H9 (cell line): ENCODE measurements around the gene FBXO21. TPM values are rescaled to one million over a fixed set of nuclear protein-coding genes. Genes with fewer than 3 reads are reported as not detected.
"Not testable (repeated sequence)": the region's sequence is repeated elsewhere in the genome, so short reads cannot be mapped to it uniquely, and the experiment has no call there.

Source experiments
- DNase-seq: peaks from one replicate; pipeline ENCODE4 v3.0.0-alpha.2; 2017
- H2AFZ ChIP-seq: one replicate; pipeline ENCODE4 v1.6.1; 2013; ENCODE audit warnings: mild to moderate bottlenecking, low read length, control low read depth, moderate library complexity
- H2AK5ac ChIP-seq: 2 replicates; pipeline ENCODE4 v1.6.1; 2013; ENCODE audit warnings: low read length, control low read depth, mixed read lengths; ENCODE audit not compliant: insufficient read length
- H2BK120ac ChIP-seq: one replicate; pipeline ENCODE4 v1.6.1; 2013; ENCODE audit warnings: low read depth, mild to moderate bottlenecking, low read length, control low read depth, inconsistent platforms; ENCODE audit not compliant: poor library complexity, severe bottlenecking
- H2BK12ac ChIP-seq: 2 replicates; pipeline ENCODE4 v1.6.1; 2013; ENCODE audit warnings: low read length, control low read depth, mixed read lengths, low read depth; ENCODE audit not compliant: insufficient read length
- H2BK15ac ChIP-seq: 2 replicates; pipeline ENCODE4 v1.6.1; 2013; ENCODE audit warnings: low read depth, low read length, control low read depth
- H2BK20ac ChIP-seq: one replicate; pipeline ENCODE4 v1.6.1; 2013; ENCODE audit warnings: low read depth, mild to moderate bottlenecking, low read length, control low read depth, inconsistent platforms; ENCODE audit not compliant: poor library complexity, severe bottlenecking
- H2BK5ac ChIP-seq: 2 replicates; pipeline ENCODE4 v1.6.1; 2013; ENCODE audit warnings: low read length, control low read depth, mixed read lengths; ENCODE audit not compliant: insufficient read length
- H3K14ac ChIP-seq: 2 replicates; pipeline ENCODE4 v1.6.1; 2013; ENCODE audit warnings: low read length, control low read depth; ENCODE audit not compliant: insufficient read depth
- H3K18ac ChIP-seq: 2 replicates; pipeline ENCODE4 v1.6.1; 2013; ENCODE audit warnings: low read depth, mild to moderate bottlenecking, mixed read lengths, low read length, control low read depth; ENCODE audit not compliant: insufficient read length
- H3K23ac ChIP-seq: 2 replicates; pipeline ENCODE4 v1.6.1; 2013; ENCODE audit warnings: low read length, control low read depth, mixed read lengths, low read depth; ENCODE audit not compliant: insufficient read length
- H3K23me2 ChIP-seq: 2 replicates; pipeline ENCODE4 v1.6.1; 2013; ENCODE audit warnings: low read depth, mild to moderate bottlenecking, mixed read lengths, low read length, control low read depth; ENCODE audit not compliant: insufficient read length, poor library complexity, severe bottlenecking
- H3K27ac ChIP-seq: 2 replicates; pipeline ENCODE4 v1.5.1; 2013; ENCODE audit warnings: low read length, control low read depth, mixed read lengths, low read depth; ENCODE audit not compliant: insufficient read length
- H3K27me3 ChIP-seq: 2 replicates; pipeline ENCODE4 v1.6.1; 2013; ENCODE audit warnings: low read length, control low read depth, inconsistent platforms; ENCODE audit not compliant: insufficient read depth
- H3K4ac ChIP-seq: 2 replicates; pipeline ENCODE4 v1.6.1; 2013; ENCODE audit warnings: low read depth, mild to moderate bottlenecking, control low read depth, inconsistent platforms, low read length, moderate library complexity
- H3K4me1 ChIP-seq: 2 replicates; pipeline ENCODE4 v1.6.1; 2013; ENCODE audit warnings: low read length, control low read depth, inconsistent platforms; ENCODE audit not compliant: insufficient read depth
- H3K4me2 ChIP-seq: 2 replicates; pipeline ENCODE4 v1.6.1; 2013; ENCODE audit warnings: low read length, control low read depth, mixed read lengths; ENCODE audit not compliant: insufficient read length, insufficient read depth
- H3K56ac ChIP-seq: 2 replicates; pipeline ENCODE4 v1.6.1; 2013; ENCODE audit warnings: low read depth, mild to moderate bottlenecking, mixed read lengths, low read length, control low read depth; ENCODE audit not compliant: insufficient read length
- H3K79me1 ChIP-seq: 2 replicates; pipeline ENCODE4 v1.6.1; 2013; ENCODE audit warnings: low read depth, mild to moderate bottlenecking, moderate library complexity, low read length, control low read depth, inconsistent platforms; ENCODE audit not compliant: insufficient read depth, poor library complexity, severe bottlenecking
- H3K79me2 ChIP-seq: 2 replicates; pipeline ENCODE4 v1.6.1; 2013; ENCODE audit warnings: low read length, control low read depth, inconsistent platforms; ENCODE audit not compliant: insufficient read depth
- H3K9ac ChIP-seq: 2 replicates; pipeline ENCODE4 v1.6.1; 2013; ENCODE audit warnings: low read length, control low read depth, mixed read lengths; ENCODE audit not compliant: insufficient read length; ENCODE audit errors: extremely low read depth
- H3K9me3 ChIP-seq: one replicate; pipeline ENCODE4 v1.6.1; 2013; ENCODE audit warnings: low read depth, low read length, inconsistent platforms; ENCODE audit not compliant: control insufficient read depth
- H3T11ph ChIP-seq: one replicate; pipeline ENCODE4 v1.6.1; 2013; ENCODE audit warnings: mild to moderate bottlenecking, low read length, control low read depth, inconsistent platforms
- H4K20me1 ChIP-seq: one replicate; pipeline ENCODE4 v1.6.1; 2013; ENCODE audit not compliant: control insufficient read depth, insufficient read length, insufficient read depth
- H4K5ac ChIP-seq: 2 replicates; pipeline ENCODE4 v1.6.1; 2013; ENCODE audit warnings: low read depth, mild to moderate bottlenecking, mixed read lengths, low read length, control low read depth; ENCODE audit not compliant: insufficient read length
- H4K8ac ChIP-seq: replicated peaks from 2 replicates; pipeline ENCODE4 v1.6.1; 2013; ENCODE audit warnings: low read length, control low read depth, mixed read lengths, low read depth; ENCODE audit not compliant: insufficient read length
- H4K91ac ChIP-seq: 2 replicates; pipeline ENCODE4 v1.6.1; 2013; ENCODE audit warnings: low read depth, mild to moderate bottlenecking, moderate library complexity, mixed read lengths, low read length, control low read depth; ENCODE audit not compliant: insufficient read length
- H3K27ac Mint-ChIP-seq, 3 experiments: 2 replicates in 2 of 3; 3 replicates in 1 of 3; pipeline ENCODE4 v1.8.0; 2020 to 2021; ENCODE audit warnings: mixed read lengths in 3 of 3, mild to moderate bottlenecking in 1 of 3, moderate library complexity in 1 of 3
- H3K27me3 Mint-ChIP-seq: 2 replicates; pipeline ENCODE4 v1.8.0; 2021; ENCODE audit warnings: low read depth, mild to moderate bottlenecking, moderate library complexity, mixed read lengths
- H3K36me3 Mint-ChIP-seq, 3 experiments: 2 replicates in 2 of 3; 3 replicates in 1 of 3; pipeline ENCODE4 v1.8.0; 2020 to 2021; ENCODE audit warnings: low read depth in 3 of 3, mixed read lengths in 3 of 3; ENCODE audit not compliant: insufficient read depth in 1 of 3
- H3K4me1 Mint-ChIP-seq, 2 experiments: 2 replicates each; pipeline ENCODE4 v1.8.0; 2020; ENCODE audit warnings: mixed read lengths in 2 of 2
- H3K4me3 Mint-ChIP-seq, 2 experiments: 2 replicates in 1 of 2; 3 replicates in 1 of 2; pipeline ENCODE4 v1.8.0; 2020 to 2021; ENCODE audit warnings: mild to moderate bottlenecking in 2 of 2, mixed read lengths in 2 of 2, moderate library complexity in 1 of 2
- H3K9me3 Mint-ChIP-seq, 2 experiments: 2 replicates in 1 of 2; 3 replicates in 1 of 2; pipeline ENCODE4 v1.8.0; 2020; ENCODE audit warnings: mild to moderate bottlenecking in 2 of 2, mixed read lengths in 2 of 2, moderate library complexity in 1 of 2
- WGBS: extraction: QIAGEN DNeasy Blood & Tissue Kit; methylation state at CpG from one replicate; pipeline ENCODE4 v1.1.7; 2013; ENCODE audit warnings: missing lambda C conversion rate, low lambda C conversion rate, mixed read lengths; ENCODE audit not compliant: insufficient read length; ENCODE audit errors: extremely low coverage; 5-methylcytosine and 5-hydroxymethylcytosine counted together
- total RNA-seq: library from RNA; stranded (reverse); gene quantifications from 2 replicates; pipeline ENCODE4 v1.2.1, GENCODE V29; 2021

The FBXO21 gene
- total RNA-seq, 1 experiment from 2014 or later: 58.6 TPM

DNA sequence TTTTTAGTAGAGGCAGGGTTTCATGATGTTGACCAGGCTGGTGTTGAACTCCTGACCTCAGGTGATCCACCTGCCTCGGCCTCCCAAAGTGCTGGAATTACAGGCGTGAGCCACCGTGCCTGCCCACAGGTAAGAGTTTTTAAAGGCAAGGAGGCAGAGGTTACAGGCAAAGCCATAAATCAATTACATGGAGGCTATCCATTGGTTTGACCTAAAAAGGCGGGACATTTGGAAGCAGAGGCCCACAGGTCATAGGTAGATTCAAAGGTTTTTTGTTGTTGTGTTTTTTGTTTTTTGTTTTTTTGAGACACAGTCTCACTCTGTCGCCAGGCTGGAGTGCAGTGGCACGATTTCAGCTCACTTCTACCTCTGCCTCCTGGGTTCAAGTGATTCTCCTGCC, 6.1 kb upstream of the FBXO21 start:
- peaks cover 10% of the 10 kb centered on the region for H3K27me3 Mint-ChIP-seq
- H3K27me3 ChIP-seq, H3K14ac ChIP-seq, H2BK20ac ChIP-seq, H2BK5ac ChIP-seq, H3K4me1 ChIP-seq, H3K79me2 ChIP-seq, DNase-seq, H3K27ac Mint-ChIP-seq, H2AFZ ChIP-seq, H3K79me1 ChIP-seq, H4K8ac ChIP-seq, H2AK5ac ChIP-seq, H3K23me2 ChIP-seq, H2BK15ac ChIP-seq, H3T11ph ChIP-seq, H3K4me3 Mint-ChIP-seq, H2BK12ac ChIP-seq, H3K4me2 ChIP-seq, H3K27ac ChIP-seq, H3K9me3 Mint-ChIP-seq, H3K4me1 Mint-ChIP-seq, H3K56ac ChIP-seq, H2BK120ac ChIP-seq, H3K18ac ChIP-seq, H4K5ac ChIP-seq, H3K36me3 Mint-ChIP-seq, H4K91ac ChIP-seq, H3K9ac ChIP-seq, H3K4ac ChIP-seq, H3K9me3 ChIP-seq, H4K20me1 ChIP-seq, H3K23ac ChIP-seq: not testable (repeated sequence)
- WGBS: no CpG with 5 or more reads among the region's 6 CpGs

DNA sequence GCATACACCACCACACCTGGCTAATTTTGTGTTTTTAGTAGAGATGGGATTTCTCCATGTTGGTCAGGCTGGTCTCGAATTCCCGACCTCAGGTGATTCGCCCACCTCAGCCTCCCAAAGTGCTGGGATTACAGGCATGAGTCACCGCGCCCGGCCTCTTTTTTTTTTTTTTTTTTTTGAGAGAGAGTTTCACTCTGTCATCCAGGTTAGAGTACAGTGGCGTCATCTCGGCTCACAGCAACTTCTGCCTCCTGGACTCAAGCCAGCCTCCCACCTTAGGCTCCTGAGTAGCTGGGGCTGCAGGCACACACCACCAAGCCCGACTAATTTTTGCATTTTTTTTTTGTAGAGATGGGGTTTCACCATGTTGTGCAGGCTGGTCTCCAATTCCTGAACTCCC, 4.8 kb upstream of the FBXO21 start:
- H3K4me3 Mint-ChIP-seq, H3K4me2 ChIP-seq, H3K4me1 Mint-ChIP-seq: not testable (repeated sequence)

More for the DNA sequence above, 4.8 kb upstream of the FBXO21 start:
- H3K14ac ChIP-seq, H4K5ac ChIP-seq, H3K79me1 ChIP-seq, H3K79me2 ChIP-seq, H3K27me3 ChIP-seq, H3K9ac ChIP-seq, H3T11ph ChIP-seq, H3K23ac ChIP-seq, H3K4ac ChIP-seq, DNase-seq, H3K9me3 Mint-ChIP-seq, H3K27ac ChIP-seq, H3K56ac ChIP-seq, H2BK5ac ChIP-seq, H2AFZ ChIP-seq, H4K20me1 ChIP-seq, H2BK120ac ChIP-seq, H2AK5ac ChIP-seq, H2BK20ac ChIP-seq, H3K27ac Mint-ChIP-seq, H3K4me1 ChIP-seq, H4K8ac ChIP-seq, H2BK15ac ChIP-seq, H3K18ac ChIP-seq, H2BK12ac ChIP-seq, H3K9me3 ChIP-seq, H3K36me3 Mint-ChIP-seq, H4K91ac ChIP-seq, H3K23me2 ChIP-seq: not testable (repeated sequence)
- peaks cover 14% of the 10 kb centered on the region for H3K27me3 Mint-ChIP-seq
- WGBS: no CpG with 5 or more reads among the region's 9 CpGs
